Stimulated activated CD4-positive, alpha-beta T cell treated with anti-CD3 and anti-CD28 coated beads, Interleukin-4, amount 100 ng/mL, for 4 hours (primary cell): ENCODE measurements around the gene RNASEH1.
A peak's percentile ranks its signal among the peaks of the same experiment; 100 is the strongest.

Source experiments
- DNase-seq, 2 experiments: peaks; one replicate each; pipeline ENCODE4 v3.0.0-alpha.2; 2020

The RNASEH1 gene, protein sequence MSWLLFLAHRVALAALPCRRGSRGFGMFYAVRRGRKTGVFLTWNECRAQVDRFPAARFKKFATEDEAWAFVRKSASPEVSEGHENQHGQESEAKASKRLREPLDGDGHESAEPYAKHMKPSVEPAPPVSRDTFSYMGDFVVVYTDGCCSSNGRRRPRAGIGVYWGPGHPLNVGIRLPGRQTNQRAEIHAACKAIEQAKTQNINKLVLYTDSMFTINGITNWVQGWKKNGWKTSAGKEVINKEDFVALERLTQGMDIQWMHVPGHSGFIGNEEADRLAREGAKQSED

GRCh38 chr2:3558205-3559014 is at the start of gene RNASEH1:
RNASEH1 (minus strand) TSS chr2:3558333; CDS start chr2:3558260, 73 bp downstream.
- DNase-seq, result peak; percentile 98 to 99

- DNase-seq, result no peak
Observed at GRCh38 chr2:3606370-3607201, 48.5 kb upstream of the RNASEH1 start.

- no peak for DNase-seq
Observed at GRCh38 chr2:3606028-3606369, 47.9 kb upstream of the RNASEH1 start.

DNA sequence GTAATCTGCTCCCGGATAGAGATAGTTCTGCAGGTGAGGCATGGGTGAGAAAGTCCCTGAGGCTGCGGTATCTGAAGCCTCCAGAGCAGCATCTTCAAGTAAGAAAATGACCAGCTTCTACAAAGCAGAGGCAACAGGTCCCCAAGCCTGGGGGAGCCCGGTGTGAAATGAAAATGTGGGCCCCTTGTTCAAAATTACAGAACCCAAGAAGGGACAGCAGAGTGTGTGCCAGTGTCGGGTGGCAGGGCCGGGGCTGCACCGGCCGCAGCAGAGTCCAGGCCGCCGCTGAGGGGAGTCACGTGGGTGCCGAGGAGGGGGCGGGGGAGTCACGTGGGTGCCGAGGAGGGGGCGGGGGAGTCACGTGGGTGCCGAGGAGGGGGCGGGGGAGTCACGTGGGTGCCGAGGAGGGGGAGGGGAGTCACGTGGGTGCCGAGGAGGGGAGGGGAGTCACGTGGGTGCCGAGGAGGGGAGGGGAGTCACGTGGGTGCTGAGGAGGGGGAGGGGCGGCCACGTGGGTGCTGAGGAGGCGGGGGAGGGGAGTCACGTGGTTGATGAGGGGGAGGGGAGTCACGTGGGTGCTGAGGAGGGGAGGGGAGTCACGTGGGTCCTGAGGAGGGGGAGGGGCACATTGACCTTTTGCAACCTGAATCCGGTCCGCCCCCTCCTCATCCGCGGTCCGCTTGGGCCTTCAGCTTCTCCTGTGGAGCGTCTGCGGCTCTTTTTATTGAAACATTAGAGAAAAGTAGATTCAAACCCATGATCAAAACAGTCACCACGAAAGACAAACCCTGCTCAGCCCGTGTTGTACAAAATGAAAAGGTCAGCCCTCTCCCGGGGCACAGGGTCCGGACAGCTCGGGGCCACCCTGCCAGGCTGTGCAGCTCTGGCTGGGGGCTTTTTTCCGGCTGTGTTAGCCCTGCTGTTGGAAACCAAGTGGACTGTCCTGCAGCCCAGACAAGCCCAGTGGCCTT is 47.1 kb upstream of the RNASEH1 start:
- no peak for DNase-seq

DNA sequence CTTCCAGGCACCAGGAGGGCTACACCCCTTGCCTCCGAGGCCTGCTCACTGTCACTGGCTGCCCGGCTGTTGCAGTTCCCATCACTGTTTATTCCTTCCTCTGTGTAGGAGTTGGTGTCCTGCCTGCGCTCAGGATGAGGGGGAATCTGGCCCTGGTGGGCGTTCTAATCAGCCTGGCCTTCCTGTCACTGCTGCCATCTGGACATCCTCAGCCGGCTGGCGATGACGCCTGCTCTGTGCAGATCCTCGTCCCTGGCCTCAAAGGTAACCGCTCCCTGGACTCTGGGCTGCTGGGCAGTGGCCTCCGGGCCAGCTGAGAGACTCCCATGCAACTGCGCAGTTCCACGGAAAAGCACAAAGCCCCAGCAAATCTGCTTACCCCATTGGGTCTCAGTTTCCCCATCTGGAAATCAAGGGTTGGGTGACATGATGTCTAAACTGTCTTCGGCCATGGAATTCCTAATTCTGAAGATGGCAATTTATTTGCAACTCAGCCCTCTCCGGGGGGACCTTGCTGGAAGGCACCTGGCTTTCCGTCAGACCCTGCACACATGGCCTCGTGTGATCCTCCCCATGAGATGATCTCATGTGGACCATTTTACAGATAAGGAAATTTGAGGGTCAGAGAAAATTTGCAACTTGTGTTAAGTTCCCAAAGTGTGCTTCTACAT is 46.2 kb upstream of the RNASEH1 start:
- DNase-seq, result no peak

DNA sequence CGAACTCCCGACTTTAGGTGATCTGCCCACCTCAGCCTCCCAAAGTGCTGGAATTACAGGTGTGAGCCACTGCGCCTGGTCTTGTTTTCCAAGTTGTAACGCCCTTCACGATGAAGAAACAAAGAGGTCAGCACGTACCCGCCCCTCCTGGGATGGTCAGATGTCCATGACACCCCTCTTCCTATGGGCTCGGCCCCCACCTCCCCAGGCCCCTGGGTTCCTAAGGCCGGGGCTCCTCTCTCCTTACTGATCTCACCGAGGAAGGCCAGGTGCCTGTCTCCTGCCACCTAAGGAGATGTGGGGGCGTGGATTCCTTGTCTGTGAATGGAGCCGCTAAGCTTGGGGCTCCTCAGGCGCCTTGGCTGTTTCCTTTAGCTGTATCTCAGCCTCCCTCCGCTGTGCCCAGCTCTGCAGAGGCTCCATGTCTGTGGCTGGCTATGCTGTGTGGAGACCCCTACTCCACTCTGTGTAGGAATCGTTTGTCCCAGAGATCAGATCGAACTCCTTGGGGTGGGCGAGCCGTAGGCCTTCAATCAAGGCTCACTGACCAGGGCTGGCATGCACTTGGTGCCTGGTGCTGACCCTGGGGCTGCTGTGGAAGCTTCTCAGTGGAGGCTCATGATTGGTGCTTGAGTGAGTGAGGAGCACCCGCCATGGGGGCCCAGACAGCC is 45.5 kb upstream of the RNASEH1 start:
- DNase-seq, result no peak

DNA sequence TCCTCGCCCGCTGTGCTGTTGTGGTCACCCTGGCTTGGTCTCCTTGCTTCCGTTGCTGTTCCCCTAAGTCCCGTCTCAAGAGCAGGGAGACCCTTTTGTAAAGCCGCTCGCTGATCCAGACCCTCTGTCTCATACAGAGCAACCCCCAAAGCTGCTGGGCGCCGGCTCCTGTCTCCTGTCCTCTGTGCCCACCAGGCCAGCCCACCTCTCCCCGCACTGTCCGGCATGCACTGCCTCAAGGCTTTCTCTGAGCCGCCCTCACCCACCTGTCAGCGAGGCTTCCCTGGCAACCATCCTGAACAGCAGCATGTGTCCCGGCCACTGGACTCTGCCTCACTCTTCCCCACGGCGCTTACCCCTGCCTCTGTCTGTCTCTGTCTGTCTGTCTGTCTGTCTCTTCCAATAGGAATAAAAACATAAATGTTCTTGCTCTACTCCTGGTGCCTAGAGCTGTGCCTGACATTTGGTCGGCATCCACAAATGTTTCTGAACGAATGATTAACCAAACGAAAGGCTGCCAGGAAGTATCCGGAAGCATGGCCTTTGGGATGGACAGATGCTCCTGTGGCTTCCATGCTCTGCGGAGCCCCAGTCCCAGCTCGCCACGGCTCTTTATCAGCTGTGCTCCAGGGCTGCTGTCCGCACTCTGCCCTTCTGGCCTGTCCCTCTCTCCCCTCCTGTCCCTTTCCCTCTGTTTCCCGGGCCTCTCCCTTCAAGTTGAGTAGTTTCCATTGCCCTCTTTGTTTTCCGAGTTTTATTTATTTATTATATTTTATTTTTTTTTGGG is 44.6 kb upstream of the RNASEH1 start:
- no peak for DNase-seq

GRCh38 chr2:3601561-3602271 is 43.6 kb upstream of the RNASEH1 start:
- no peak for DNase-seq

DNA sequence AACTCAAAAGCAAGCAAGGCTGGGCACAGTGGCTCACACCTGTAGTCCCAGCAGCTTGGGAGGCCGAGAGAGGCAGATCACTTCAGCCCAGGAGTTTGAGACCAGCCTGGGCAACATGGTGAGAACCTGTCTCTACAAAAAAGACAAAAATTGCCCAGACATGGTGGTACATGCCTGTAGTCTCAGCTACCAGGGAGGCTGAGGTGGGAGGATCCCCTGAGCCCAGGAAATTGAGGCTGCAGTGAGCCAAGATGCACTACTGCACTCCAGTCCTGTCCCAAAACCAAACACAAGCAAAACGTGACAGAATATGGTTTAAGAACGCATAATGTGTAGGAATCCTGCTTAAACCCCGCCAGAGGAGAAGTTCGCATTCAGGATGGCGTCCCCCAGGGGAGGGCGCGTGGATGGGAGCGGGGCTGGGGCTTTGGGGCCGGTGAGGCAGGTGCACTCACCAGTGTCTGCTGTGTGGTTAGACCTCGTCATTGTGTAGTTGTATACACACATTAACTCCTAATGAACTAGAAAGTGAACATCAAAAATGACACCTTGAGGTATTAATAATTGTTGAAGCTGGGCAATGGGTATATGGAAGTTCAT is 42.2 kb upstream of the RNASEH1 start:
- DNase-seq, result no peak

DNA sequence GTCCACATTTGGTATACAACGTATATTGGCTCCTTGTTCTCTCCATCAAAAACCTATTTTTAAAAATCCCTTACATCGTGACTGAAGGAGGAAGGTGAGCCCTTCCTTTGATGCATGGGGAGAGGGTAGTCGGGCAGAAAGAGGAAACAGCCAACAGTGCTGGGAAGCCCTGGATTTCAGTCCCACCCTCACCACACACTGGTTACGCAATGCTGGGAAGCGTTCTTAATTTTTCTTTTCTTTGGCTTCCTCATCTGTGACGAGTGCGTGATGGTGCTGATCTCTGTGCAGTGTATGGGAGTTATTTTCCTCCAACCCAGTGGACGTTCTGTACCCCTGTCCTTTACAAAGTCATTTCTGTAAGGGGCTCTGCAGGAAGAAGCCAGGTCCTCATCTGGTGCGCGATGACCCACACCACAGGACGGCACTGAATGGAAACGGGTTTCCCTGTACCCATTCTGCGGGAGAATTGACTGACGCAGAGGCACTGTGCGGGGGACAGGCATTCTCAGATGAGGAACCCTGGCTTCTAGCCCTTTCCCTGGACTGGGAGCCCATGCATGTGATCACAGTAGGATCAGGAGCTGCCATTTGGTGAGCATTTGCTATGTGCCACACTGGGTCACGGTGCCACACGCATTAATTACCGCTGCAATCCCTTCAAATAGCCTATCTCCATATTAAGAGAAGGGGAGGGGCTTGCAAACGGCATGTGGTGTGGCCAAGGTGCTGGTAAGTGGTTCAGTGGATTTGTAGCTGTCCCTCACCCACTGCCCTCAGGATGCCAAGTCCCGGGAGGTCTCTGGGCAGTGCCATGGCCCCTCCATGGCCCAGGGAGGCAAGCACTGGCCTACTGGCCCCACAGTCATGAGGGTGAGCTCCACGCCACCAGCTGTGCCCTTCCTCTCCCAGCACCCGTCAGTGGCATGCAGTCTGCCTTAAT is 41.0 kb upstream of the RNASEH1 start:
- no peak for DNase-seq

- DNase-seq, result no peak
Observed at GRCh38 chr2:3598197-3598910, 40.2 kb upstream of the RNASEH1 start.

DNA sequence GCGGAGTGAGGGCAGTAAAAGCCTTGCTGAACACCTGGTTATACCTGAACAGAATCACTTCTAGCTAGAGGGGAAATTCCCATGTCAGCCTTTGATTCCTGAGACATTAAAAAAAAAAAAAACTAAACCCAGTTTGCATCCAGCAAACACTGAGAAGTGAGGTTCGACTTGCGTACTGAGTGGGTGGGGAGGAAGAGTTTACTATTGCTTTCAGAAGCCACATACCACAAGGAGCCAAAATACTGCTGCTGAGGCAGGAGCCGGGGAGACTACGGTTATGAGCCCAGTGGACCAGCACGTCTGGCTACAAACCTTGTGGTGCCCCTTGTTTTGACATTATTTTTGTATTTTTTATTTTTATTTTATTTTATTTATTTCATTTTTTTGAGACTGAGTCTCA is 39.4 kb upstream of the RNASEH1 start:
- no peak for DNase-seq

DNA sequence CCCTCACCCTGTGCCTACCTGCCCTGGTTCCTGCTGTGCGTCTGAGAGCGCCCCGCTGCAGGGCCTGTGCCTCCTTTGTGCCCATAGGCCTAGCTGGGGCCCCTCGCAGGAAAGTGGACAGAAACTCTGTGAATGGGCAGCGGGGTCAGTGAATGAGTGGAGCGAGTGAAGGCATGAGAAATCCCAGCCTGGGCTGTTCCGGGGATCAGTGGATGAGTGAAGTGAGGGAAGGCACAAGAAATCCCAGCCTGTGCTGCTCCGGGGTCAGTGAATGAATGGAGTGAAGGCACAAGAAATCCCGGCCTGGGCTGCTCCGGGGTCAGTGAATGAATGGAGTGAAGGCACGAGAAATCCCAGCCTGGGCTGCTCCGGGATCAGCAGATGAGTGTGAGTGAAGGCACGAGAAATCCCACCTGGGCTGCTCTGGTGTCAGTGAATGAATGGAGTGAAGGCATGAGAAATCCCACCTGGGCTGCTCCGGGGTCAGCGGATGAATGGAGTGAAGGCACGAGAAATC is 38.8 kb upstream of the RNASEH1 start:
- DNase-seq, result no peak

GRCh38 chr2:3595985-3596384 is 37.9 kb upstream of the RNASEH1 start:
- DNase-seq, result no peak

GRCh38 chr2:3595404-3595803 is 37.3 kb upstream of the RNASEH1 start:
- DNase-seq, result no peak

DNA sequence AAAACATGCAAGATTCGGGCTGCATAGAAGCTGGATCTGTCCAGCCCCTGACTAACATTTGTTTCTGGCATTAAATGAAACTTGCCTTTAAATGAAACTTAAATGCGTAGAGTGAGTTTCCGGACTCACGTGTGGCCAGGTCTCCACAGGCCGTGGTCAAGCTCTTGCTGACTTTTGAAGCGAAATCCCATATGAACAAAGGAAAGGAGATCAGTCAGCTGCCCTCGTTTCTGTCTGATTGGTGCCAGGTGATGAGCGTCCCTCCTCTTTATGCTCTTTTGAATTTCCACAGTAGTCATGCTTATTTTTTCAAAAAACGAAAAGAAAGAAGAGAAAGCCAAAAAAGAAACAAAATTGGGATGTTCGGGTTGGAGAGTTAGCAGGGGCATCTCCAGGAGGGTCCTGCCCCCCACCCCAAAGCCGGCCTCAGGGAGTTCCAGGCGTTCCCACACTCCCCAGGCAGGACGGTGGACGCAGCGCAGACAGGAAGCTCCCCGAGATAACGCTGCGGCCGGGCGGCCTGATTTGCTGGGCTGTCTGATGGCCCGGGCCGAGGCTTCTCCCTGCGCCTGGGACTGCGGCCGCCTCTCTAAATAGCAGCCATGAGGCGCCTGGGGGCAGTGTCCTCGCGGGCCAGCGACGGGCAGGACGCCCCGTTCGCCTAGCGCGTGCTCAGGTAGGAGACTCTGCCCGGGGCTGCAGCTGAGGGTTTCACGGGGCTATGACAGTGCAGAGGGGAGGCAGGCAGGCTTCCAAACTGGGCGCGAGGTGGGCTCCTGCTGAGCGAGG is 36.6 kb upstream of the RNASEH1 start, which contains the start of gene COLEC11:
COLEC11 (plus strand) TSS at position 620 of the 789 bp plus-strand sequence. CDS start 9,229 bp downstream, outside the sequence.
- no peak for DNase-seq
